Sciatic nerve (tissue), 2 donors: Measurements from ENCODE around the gene ATXN10. TPM values are rescaled to one million over a fixed set of nuclear protein-coding genes. Genes with fewer than 3 reads are reported as not detected.
A peak's percentile ranks its signal among the peaks of the same experiment; 100 is the strongest.

Experiments used
- ATAC-seq: fragments of 200-7000 bp; cut with Tn5 transposase; one replicate; pipeline ENCODE4 v1.9.1; 2020; ENCODE audit warnings: mild to moderate bottlenecking, moderate library complexity
- DNase-seq: peaks from one replicate; pipeline ENCODE4 v3.0.0-alpha.2; 2020; ENCODE audit warnings: low spot score
- intact Hi-C: fragments of 100-400 bp; cut with DNase I; formaldehyde crosslinking; loops from one replicate; pipeline ENCODE4 v1.14.2; 2022
- total RNA-seq: library from RNA; stranded (reverse); fragmentation: NEBNext Ultra II Directional; extraction: Animal tissue kit (Norgen Biotek cat#: 25700); gene quantifications from one replicate; pipeline ENCODE4 v1.2.1, GENCODE V29; 2021
- donor health status: DM: no; HTN: no; CAD: no.
- donor health status: DM: no; HTN: no; CAD: no.

Gene ATXN10
- total RNA-seq, 1 donor from 2014 or later = 130 TPM

DNA sequence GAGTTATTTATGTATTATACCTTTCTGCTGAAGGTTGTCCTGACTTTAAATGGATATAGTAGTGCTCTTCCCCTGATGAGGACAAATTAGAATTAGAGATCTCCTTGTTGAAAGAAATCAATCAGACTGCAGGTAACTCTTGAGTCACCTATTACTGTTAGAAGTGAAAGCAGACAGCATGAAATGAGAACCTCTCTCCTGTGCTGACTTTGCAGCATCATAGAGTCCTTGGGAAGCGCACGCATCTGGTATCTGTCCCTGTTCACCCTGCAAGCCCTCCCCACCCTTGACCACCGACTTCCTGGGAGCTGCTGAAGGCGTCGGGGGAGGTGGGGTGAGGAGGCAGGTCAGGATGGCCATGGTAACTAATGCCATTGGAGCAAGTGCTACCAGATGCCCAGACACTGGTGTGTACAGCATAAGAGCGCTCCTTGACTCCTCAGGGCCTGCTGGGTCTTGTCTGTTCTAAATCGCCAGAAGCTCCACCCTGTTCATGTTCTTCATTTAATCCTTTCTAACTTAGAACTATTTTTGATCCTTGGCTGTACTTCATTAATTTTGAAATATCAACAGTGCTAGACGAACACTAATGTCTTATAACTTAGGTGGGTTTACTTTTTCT, 161.4 kb downstream of the ATXN10 start:
- intact Hi-C loops = no loop called here
- no peak for DNase-seq
- no peak for ATAC-seq

GRCh38 chr22:45833613-45834012, 162.0 kb downstream of the ATXN10 start:
- DNase-seq (no peak), ATAC-seq (no peak)
- intact Hi-C loops = no loop called here

GRCh38 chr22:45834241-45834640, 162.6 kb downstream of the ATXN10 start:
- intact Hi-C loops = no loop called here
- ATAC-seq (no peak), DNase-seq (no peak)

GRCh38 chr22:45834795-45835194, 163.2 kb downstream of the ATXN10 start:
- intact Hi-C loops = no loop called here
- ATAC-seq (no peak), DNase-seq (no peak)

GRCh38 chr22:45836418-45837169, 165.0 kb downstream of the ATXN10 start:
- ATAC-seq (peak; percentile 50), DNase-seq (no peak)
- intact Hi-C loops = no loop called here

- ATAC-seq (no peak), DNase-seq (no peak)
- intact Hi-C loops = no loop called here
These were observed 165.9 kb downstream of the ATXN10 start for GRCh38 chr22:45837508-45837907.

- intact Hi-C loops = no loop called here
These were observed 166.8 kb downstream of the ATXN10 start for GRCh38 chr22:45838305-45838887.

GRCh38 chr22:45840483-45840882, 168.8 kb downstream of the ATXN10 start:
- ATAC-seq (no peak), DNase-seq (no peak)
- intact Hi-C loops = no loop called here

More at GRCh38 chr22:45838305-45838887, 166.8 kb downstream of the ATXN10 start:
- DNase-seq = no peak
- ATAC-seq = no peak

GRCh38 chr22:45842291-45842991, 170.8 kb downstream of the ATXN10 start:
- intact Hi-C loops = no loop called here
- ATAC-seq = no peak
- DNase-seq = no peak

DNA sequence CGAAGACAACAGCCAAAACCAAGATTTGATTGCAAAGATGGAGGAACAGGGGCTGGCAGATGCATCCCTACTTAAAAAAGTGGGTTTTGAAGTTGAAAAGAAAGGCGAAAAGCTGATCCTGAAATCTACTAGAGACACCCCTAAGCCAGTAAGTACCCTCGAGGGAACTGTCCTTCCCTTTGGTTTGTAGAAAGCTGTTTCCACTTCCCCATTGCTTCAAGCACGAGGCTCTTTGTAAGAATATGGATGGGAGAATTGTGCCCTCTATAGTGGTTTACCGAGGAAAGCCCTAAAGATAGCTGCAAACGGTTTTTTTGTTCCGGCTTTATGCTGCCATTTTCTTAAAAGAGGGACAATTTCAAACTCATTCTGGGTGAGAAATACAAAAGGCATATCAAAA, 171.4 kb downstream of the ATXN10 start:
- ATAC-seq = no peak
- DNase-seq = no peak
- intact Hi-C loops = no loop called here

GRCh38 chr22:45843986-45844385, 172.4 kb downstream of the ATXN10 start:
- intact Hi-C loops = no loop called here
- DNase-seq = no peak
- ATAC-seq = no peak

- DNase-seq (no peak), ATAC-seq (peak; percentile 17)
- intact Hi-C loops = no loop called here
These were observed 173.4 kb downstream of the ATXN10 start for GRCh38 chr22:45845076-45845487.

- DNase-seq = no peak
- intact Hi-C loops = no loop called here
These were observed 175.3 kb downstream of the ATXN10 start for GRCh38 chr22:45846952-45847351.

DNA sequence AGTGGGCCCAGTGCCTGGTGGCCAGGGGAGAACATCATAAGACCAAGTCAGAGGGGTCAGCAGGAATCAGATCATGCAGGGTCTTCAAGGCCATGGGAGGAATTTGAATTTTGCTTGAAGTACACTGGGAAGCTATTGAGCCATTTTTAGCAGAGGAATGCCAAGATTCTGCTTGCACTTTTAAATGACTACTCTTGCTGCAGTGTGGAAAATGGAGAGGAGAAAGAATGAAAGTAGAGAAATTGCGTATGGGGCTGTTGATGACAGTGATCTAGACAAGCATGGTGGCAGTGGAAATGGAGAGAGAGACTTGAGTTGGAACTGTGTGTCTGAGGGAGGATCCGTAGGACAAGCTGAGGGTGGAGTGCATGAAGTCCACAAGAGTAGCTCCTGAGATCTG, 177.3 kb downstream of the ATXN10 start:
- DNase-seq (no peak), ATAC-seq (no peak)
- intact Hi-C loops = no loop called here

More at GRCh38 chr22:45846952-45847351, 175.3 kb downstream of the ATXN10 start:
- ATAC-seq = no peak

GRCh38 chr22:45852826-45853225, 181.2 kb downstream of the ATXN10 start:
- no peak for DNase-seq
- no peak for ATAC-seq
- intact Hi-C loops = no loop called here

DNA sequence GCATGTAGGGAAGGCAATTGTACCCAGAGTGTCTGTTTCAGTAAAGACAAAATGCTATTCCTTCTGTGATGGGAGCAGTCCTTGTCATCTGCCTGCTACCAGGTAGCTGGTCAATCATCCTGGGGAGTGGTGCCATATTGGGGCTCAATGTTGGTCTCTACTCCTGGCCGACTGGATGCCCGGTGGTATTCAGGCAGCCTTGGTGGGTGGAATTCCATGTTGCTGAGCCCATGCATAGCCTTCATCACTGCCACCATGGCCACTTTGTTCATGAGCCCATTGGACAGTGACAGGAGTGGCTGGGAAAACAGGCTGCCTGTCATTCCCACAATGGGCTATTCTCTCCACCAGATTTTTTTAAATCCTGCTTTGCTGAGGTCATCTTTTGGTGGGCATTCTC, 184.3 kb downstream of the ATXN10 start:
- intact Hi-C loops = no loop called here
- DNase-seq (no peak), ATAC-seq (no peak)

DNA sequence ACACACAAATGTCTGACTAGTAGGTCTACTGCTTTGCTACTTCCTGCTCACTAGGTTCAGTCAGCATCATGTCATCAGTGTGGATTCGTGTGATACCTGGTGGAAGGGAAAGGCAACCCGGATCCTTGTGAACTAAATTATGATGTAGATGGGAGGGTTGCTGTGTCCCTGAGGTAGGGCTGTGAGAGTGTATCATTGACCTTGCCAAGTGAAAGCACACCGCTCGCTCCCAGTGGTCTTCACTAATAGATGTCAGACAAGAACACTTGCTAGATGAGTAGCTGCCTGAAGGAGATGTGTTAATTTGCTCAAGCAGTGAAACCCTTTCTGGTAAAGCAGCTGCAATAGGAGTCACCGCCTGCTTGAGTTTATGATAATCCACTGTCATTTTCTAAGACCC, 185.9 kb downstream of the ATXN10 start:
- no peak for ATAC-seq
- intact Hi-C loops = no loop called here
- no peak for DNase-seq

DNA sequence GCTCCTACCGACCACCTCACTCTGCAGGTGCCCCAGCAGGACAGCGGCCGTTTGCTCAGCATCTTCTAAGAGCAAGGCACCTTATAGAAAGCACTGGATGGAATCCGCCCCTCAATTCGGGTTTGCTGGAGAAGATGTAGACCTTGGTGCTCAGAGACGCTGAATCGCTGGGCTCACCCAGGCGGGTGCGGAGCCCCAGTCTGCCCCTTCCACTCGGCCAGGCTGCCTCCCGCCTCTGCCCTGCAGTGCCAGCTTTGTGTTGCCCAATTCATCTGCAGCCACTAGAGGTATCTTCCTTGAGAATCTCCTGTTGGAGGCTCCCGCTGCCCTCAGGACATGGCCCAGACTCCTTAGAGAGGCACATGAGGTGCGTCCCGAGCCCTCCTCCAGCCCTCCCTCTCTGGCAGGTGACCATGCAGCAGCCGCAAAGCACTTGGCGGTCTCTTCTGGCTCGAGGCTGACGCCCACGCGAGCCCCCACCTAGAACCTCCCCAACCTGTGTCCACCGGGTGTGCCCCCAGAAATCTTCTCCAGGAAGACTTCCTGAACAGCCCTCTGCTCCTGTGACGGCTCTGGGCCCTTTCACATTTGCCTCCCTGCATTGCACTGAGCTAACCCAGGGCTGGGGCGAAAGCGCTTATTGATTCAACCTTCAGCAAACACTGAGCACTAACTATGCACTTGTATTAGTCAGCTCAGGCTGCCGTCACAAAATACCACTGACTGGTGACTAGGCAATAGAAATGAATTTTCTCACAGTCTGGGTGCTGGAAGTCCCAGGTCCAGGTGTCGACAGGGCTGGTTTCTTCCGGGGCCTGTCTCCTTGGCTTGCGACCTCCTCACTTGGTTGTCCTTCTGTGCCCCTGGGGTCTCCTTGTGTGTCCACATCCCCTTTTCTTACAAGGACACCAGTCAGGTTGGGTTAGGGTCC, 187.9 kb downstream of the ATXN10 start:
- ATAC-seq = no peak
- intact Hi-C loops = no loop called here
- DNase-seq = no peak

GRCh38 chr22:45860201-45860600, 188.6 kb downstream of the ATXN10 start:
- DNase-seq (no peak), ATAC-seq (no peak)
- intact Hi-C loops = no loop called here
